ENCODE results near the gene OR2M2.

Gene OR2M2

GRCh38 chr1:248155927-248156326, 18.7 kb upstream of the OR2M2 start:
- H3K4me2 ChIP-seq (ENCODE audit: insufficient read depth, low read length) = no peak overlapping the region
- no peak overlapping the region for H3K9ac ChIP-seq (ENCODE audit: low read depth, low read length)
- H3K27me3 ChIP-seq (ENCODE audit: insufficient read depth, low read length, poor library complexity) = no peaks in the 10 kb centered on the region
- DNase-seq (no peak), ATAC-seq (ENCODE audit: insufficient read depth, low read depth) (peak; percentile 35; the same call in 1 of the 3 replicates)
- no peaks in the 10 kb centered on the region for H3K9me3 ChIP-seq (ENCODE audit: insufficient read depth, low read length, severe bottlenecking)
- H3K4me1 ChIP-seq (ENCODE audit: insufficient read depth, low read length) = no peaks in the 10 kb centered on the region
- H3K27ac ChIP-seq (ENCODE audit: low read length) = no peak overlapping the region
- H2AFZ ChIP-seq (ENCODE audit: low read depth, low read length) = no peak overlapping the region
- H3K79me2 ChIP-seq (ENCODE audit: insufficient read depth, low read length) = no peaks in the 10 kb centered on the region
- H3K36me3 ChIP-seq (ENCODE audit: insufficient read depth, low read length) = no peaks in the 10 kb centered on the region
- H4K20me1 ChIP-seq (ENCODE audit: insufficient read depth, low read length) = no peaks in the 10 kb centered on the region
- TF ChIP-seq EZH2 (IDR thresholded peaks at IDR 0.05; ENCODE audit: borderline replicate concordance, low read depth, low read length, severe bottlenecking) = no peak
- no peak for TF ChIP-seq CTCF (IDR thresholded peaks at IDR 0.05; ENCODE audit: borderline replicate concordance, extremely low read depth, low read length, poor library complexity, severe bottlenecking)
- no peak overlapping the region for H3K4me3 ChIP-seq (ENCODE audit: low read depth in 1 of 2, low read length in 2 of 2)

- DNase-seq (no peak), ATAC-seq (ENCODE audit: insufficient read depth, low read depth) (no peak)
- Histone ChIP-seq H4K20me1 (ENCODE audit: insufficient read depth, low read length) (no peaks in the 10 kb centered on the region), H3K27ac (ENCODE audit: low read length) (no peak overlapping the region), H3K79me2 (ENCODE audit: insufficient read depth, low read length) (no peaks in the 10 kb centered on the region), H3K4me2 (ENCODE audit: insufficient read depth, low read length) (no peak overlapping the region), H3K36me3 (ENCODE audit: insufficient read depth, low read length) (no peaks in the 10 kb centered on the region), H2AFZ (ENCODE audit: low read depth, low read length) (no peak overlapping the region), H3K4me1 (ENCODE audit: insufficient read depth, low read length) (no peaks in the 10 kb centered on the region), H3K4me3 (ENCODE audit: low read depth in 1 of 2, low read length in 2 of 2) (no peak overlapping the region), H3K9ac (ENCODE audit: low read depth, low read length) (no peak overlapping the region), H3K9me3 (ENCODE audit: insufficient read depth, low read length, severe bottlenecking) (no peaks in the 10 kb centered on the region), H3K27me3 (ENCODE audit: insufficient read depth, low read length, poor library complexity) (no peaks in the 10 kb centered on the region)
- TF ChIP-seq CTCF (IDR thresholded peaks at IDR 0.05; ENCODE audit: borderline replicate concordance, extremely low read depth, low read length, poor library complexity, severe bottlenecking) (no peak), EZH2 (IDR thresholded peaks at IDR 0.05; ENCODE audit: borderline replicate concordance, low read depth, low read length, severe bottlenecking) (no peak)
These were observed 15.9 kb upstream of the OR2M2 start for GRCh38 chr1:248158758-248159157.

- DNase-seq = no peak
- H3K4me1 ChIP-seq (ENCODE audit: insufficient read depth, low read length) = no peaks in the 10 kb centered on the region
- ATAC-seq (ENCODE audit: insufficient read depth, low read depth) = no peak
- H3K27ac ChIP-seq (ENCODE audit: low read length) = no peak overlapping the region
- H3K79me2 ChIP-seq (ENCODE audit: insufficient read depth, low read length) = no peaks in the 10 kb centered on the region
- no peaks in the 10 kb centered on the region for H3K9me3 ChIP-seq (ENCODE audit: insufficient read depth, low read length, severe bottlenecking)
- H3K36me3 ChIP-seq (ENCODE audit: insufficient read depth, low read length) = no peaks in the 10 kb centered on the region
- no peak overlapping the region for H3K4me2 ChIP-seq (ENCODE audit: insufficient read depth, low read length)
- H3K9ac ChIP-seq (ENCODE audit: low read depth, low read length) = no peak overlapping the region
- no peak for TF ChIP-seq EZH2 (IDR thresholded peaks at IDR 0.05; ENCODE audit: borderline replicate concordance, low read depth, low read length, severe bottlenecking)
- no peak for TF ChIP-seq CTCF (IDR thresholded peaks at IDR 0.05; ENCODE audit: borderline replicate concordance, extremely low read depth, low read length, poor library complexity, severe bottlenecking)
- no peak overlapping the region for H3K4me3 ChIP-seq (ENCODE audit: low read depth in 1 of 2, low read length in 2 of 2)
- H2AFZ ChIP-seq (ENCODE audit: low read depth, low read length) = no peak overlapping the region
- H3K27me3 ChIP-seq (ENCODE audit: insufficient read depth, low read length, poor library complexity) = no peaks in the 10 kb centered on the region
- no peaks in the 10 kb centered on the region for H4K20me1 ChIP-seq (ENCODE audit: insufficient read depth, low read length)
These were observed 10.6 kb upstream of the OR2M2 start for GRCh38 chr1:248164031-248164430.

GRCh38 chr1:248165186-248165585, 9.4 kb upstream of the OR2M2 start:
- Histone ChIP-seq H3K27me3 (ENCODE audit: insufficient read depth, low read length, poor library complexity) (no peaks in the 10 kb centered on the region), H3K27ac (ENCODE audit: low read length) (no peak overlapping the region), H3K79me2 (ENCODE audit: insufficient read depth, low read length) (no peaks in the 10 kb centered on the region), H3K9me3 (ENCODE audit: insufficient read depth, low read length, severe bottlenecking) (no peaks in the 10 kb centered on the region), H3K4me1 (ENCODE audit: insufficient read depth, low read length) (no peaks in the 10 kb centered on the region), H2AFZ (ENCODE audit: low read depth, low read length) (no peak overlapping the region), H3K4me3 (ENCODE audit: low read depth in 1 of 2, low read length in 2 of 2) (no peak overlapping the region), H3K9ac (ENCODE audit: low read depth, low read length) (no peak overlapping the region), H4K20me1 (ENCODE audit: insufficient read depth, low read length) (no peaks in the 10 kb centered on the region), H3K4me2 (ENCODE audit: insufficient read depth, low read length) (no peak overlapping the region), H3K36me3 (ENCODE audit: insufficient read depth, low read length) (no peaks in the 10 kb centered on the region)
- ATAC-seq (ENCODE audit: insufficient read depth, low read depth) (no peak), DNase-seq (no peak)
- no peak for TF ChIP-seq CTCF (IDR thresholded peaks at IDR 0.05; ENCODE audit: borderline replicate concordance, extremely low read depth, low read length, poor library complexity, severe bottlenecking)
